Thoracic aorta (tissue), 2 donors: Measurements from ENCODE around the gene ZMYND12. TPM values are rescaled to one million over a fixed set of nuclear protein-coding genes. Genes with fewer than 3 reads are reported as not detected.

Experiments
- ATAC-seq: fragments of 150-250 bp; one replicate; pipeline ENCODE4 v1.8.0; 2017; ENCODE audit warnings: low read depth; ENCODE audit not compliant: insufficient number of reproducible peaks, low FRiP score
- DNase-seq: peaks from one replicate; pipeline ENCODE4 v3.0.0-alpha.2; 2020; ENCODE audit warnings: low spot score
- H3K27ac ChIP-seq, 2 donors: fragments of 200-600 bp; sonication (generic); 1 replicate in 1 of 2; 2 replicates in 1 of 2; pipeline ENCODE4 v1.5.1; 2016; ENCODE audit warnings: mild to moderate bottlenecking in 2 of 2, moderate library complexity in 2 of 2
- H3K27me3 ChIP-seq: fragments of 200-600 bp; sonication (generic); replicated peaks from 2 replicates; pipeline ENCODE4 v1.6.0; 2016; ENCODE audit warnings: mild to moderate bottlenecking; ENCODE audit not compliant: insufficient read depth
- H3K36me3 ChIP-seq: fragments of 200-600 bp; sonication (generic); one replicate; pipeline ENCODE4 v1.5.1; 2016
- H3K4me1 ChIP-seq, 2 donors: fragments of 200-600 bp; sonication (generic); 1 replicate in 1 of 2; 2 replicates in 1 of 2; pipeline versions ENCODE4 v1.5.1 to v1.6.0; 2016; ENCODE audit warnings: low read depth in 2 of 2, mild to moderate bottlenecking in 1 of 2; ENCODE audit not compliant: control insufficient read depth in 1 of 2
- H3K4me3 ChIP-seq: fragments of 200-600 bp; sonication (generic); 2 replicates; pipeline ENCODE4 v1.5.1; 2016; ENCODE audit warnings: mild to moderate bottlenecking
- H3K9me3 ChIP-seq: fragments of 200-600 bp; sonication (generic); 2 replicates; pipeline ENCODE4 v1.5.1; 2016
- total RNA-seq, 2 donors: library from RNA; depleted of rRNA; stranded (reverse); fragments of >200 nt; gene quantifications; one replicate each; pipeline versions ENCODE4 v1.1.0 to v1.2.3, GENCODE V29; 2016
- TF ChIP-seq, protein P1 (sequence below): fragments of 200-600 bp; sonication (generic); IDR thresholded peaks from one replicate; pipeline ENCODE4 v1.5.1; 2019; ENCODE audit warnings: antibody characterized with exemption

ZMYND12 gene
- total RNA-seq, 2 donors from 2014 or later: 1.9 TPM; not detected in 1

DNA sequence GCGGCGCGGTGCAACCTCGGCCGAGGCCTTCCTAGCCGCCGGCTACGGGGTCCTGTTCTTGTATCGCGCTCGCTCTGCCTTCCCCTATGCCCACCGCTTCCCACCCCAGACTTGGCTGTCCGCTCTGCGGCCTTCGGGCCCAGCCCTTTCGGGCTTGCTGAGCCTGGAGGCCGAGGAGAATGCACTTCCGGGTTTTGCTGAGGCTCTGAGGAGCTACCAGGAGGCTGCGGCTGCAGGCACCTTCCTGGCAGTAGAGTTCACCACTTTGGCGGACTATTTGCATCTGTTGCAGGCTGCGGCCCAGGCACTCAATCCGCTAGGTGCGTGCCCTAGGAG, 900 bp upstream of the ZMYND12 start:
- H3K9me3 ChIP-seq: no peaks in the 10 kb centered on the region
- no peak for ATAC-seq
- TF ChIP-seq, protein P1, sequence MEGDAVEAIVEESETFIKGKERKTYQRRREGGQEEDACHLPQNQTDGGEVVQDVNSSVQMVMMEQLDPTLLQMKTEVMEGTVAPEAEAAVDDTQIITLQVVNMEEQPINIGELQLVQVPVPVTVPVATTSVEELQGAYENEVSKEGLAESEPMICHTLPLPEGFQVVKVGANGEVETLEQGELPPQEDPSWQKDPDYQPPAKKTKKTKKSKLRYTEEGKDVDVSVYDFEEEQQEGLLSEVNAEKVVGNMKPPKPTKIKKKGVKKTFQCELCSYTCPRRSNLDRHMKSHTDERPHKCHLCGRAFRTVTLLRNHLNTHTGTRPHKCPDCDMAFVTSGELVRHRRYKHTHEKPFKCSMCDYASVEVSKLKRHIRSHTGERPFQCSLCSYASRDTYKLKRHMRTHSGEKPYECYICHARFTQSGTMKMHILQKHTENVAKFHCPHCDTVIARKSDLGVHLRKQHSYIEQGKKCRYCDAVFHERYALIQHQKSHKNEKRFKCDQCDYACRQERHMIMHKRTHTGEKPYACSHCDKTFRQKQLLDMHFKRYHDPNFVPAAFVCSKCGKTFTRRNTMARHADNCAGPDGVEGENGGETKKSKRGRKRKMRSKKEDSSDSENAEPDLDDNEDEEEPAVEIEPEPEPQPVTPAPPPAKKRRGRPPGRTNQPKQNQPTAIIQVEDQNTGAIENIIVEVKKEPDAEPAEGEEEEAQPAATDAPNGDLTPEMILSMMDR: no peak
- no peak for DNase-seq
- peak overlapping the region; percentile 87 to 88 for H3K27ac ChIP-seq
- H3K27me3 ChIP-seq: no peaks in the 10 kb centered on the region
- H3K4me1 ChIP-seq: peaks cover 6 to 9% of the 10 kb centered on the region in 2 donors
- H3K36me3 ChIP-seq: peaks cover 5% of the 10 kb centered on the region
- H3K4me3 ChIP-seq: peak overlapping the region; percentile 93

DNA sequence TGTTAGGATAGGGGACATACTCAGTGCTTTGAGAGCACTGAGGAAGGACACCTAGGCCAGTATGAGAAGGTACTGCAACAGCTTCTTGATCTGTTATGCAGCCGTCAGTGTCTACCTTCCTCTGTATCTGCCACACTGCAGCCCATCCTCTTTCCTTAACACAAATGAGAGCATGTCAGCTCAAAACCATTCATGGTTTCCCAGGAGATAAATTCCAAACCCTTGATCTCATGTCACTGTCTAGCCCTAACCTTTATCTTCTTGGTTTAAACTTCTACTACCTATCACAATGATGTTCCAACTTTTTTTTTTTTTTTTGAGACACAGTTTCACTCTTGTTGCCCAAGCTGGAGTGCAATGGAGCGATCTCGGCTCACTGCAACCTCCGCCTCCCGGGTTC, 1.4 kb downstream of the ZMYND12 start:
- Histone ChIP-seq H3K27ac (no peak overlapping the region), H3K4me3 (no peak overlapping the region), H3K4me1 (peaks cover 6 to 9% of the 10 kb centered on the region in 2 donors), H3K36me3 (peaks cover 5% of the 10 kb centered on the region), H3K27me3 (no peaks in the 10 kb centered on the region), H3K9me3 (no peaks in the 10 kb centered on the region)
- TF ChIP-seq, protein P1: no peak
- DNase-seq: no peak
- no peak for ATAC-seq

DNA sequence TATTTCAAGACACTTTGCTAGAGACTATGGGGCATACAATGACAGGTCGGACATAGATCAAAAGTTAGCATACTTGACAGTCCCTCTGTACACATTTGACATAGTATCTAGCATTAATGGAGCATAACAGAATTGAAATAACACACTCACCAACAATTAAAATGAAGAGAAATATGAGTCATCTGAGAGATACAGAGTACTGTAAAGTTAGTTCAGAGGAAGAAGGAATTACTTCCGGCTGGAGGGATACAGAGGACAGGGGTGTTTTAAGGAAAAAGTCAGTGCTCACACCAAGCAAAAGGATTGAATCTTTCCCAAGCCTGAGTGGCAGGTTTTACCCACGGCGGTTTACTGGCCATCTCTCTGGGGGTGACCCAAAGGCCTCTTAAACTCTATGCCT, 2.4 kb downstream of the ZMYND12 start:
- no peaks in the 10 kb centered on the region for H3K27me3 ChIP-seq
- no peak for ATAC-seq
- H3K4me1 ChIP-seq: peaks cover 6 to 9% of the 10 kb centered on the region in 2 donors

GRCh38 chr1:42450061-42450460, 5.8 kb downstream of the ZMYND12 start:
- no peaks in the 10 kb centered on the region for H3K36me3 ChIP-seq
- no peaks in the 10 kb centered on the region for H3K9me3 ChIP-seq
- DNase-seq: no peak
- H3K27ac ChIP-seq: no peak overlapping the region
- no peaks in the 10 kb centered on the region for H3K27me3 ChIP-seq
- TF ChIP-seq, protein P1: no peak
- H3K4me3 ChIP-seq: no peak overlapping the region
- no peak for ATAC-seq
- H3K4me1 ChIP-seq: no peaks in the 10 kb centered on the region

More for the DNA sequence above, 2.4 kb downstream of the ZMYND12 start:
- no peak overlapping the region for H3K27ac ChIP-seq
- no peak for DNase-seq
- TF ChIP-seq, protein P1: no peak
- no peaks in the 10 kb centered on the region for H3K9me3 ChIP-seq
- no peak overlapping the region for H3K4me3 ChIP-seq
- H3K36me3 ChIP-seq: peaks cover 5% of the 10 kb centered on the region

GRCh38 chr1:42449256-42449655, 6.6 kb downstream of the ZMYND12 start:
- TF ChIP-seq, protein P1: no peak
- Histone ChIP-seq H3K27me3 (no peaks in the 10 kb centered on the region), H3K4me1 (no peaks in the 10 kb centered on the region), H3K9me3 (no peaks in the 10 kb centered on the region), H3K4me3 (no peak overlapping the region), H3K27ac (no peak overlapping the region), H3K36me3 (no peaks in the 10 kb centered on the region)
- no peak for DNase-seq
- ATAC-seq: no peak
